ENCODE data around the gene C6orf118.

DNA sequence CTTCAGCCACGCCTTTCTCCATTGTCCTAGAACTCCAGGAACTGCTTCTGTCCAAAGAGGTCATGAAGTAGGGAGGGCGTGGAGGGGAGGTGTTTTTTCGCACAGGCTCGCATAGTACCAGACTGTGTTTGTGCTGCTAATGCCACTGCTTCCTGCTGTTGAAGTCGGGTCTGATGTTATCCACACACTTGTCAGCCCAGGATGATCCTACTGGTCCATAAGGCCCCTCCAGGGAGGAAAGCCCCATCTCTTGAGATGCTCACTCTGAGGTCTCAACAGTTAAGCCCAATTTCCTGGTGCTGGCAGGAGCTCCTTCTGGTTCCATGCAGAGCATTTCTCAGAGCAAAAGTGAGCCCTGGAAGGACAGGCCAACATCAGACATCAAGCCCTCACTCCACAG is 65.6 kb downstream of the C6orf118 start:
- TF ChIP-seq, protein P1, sequence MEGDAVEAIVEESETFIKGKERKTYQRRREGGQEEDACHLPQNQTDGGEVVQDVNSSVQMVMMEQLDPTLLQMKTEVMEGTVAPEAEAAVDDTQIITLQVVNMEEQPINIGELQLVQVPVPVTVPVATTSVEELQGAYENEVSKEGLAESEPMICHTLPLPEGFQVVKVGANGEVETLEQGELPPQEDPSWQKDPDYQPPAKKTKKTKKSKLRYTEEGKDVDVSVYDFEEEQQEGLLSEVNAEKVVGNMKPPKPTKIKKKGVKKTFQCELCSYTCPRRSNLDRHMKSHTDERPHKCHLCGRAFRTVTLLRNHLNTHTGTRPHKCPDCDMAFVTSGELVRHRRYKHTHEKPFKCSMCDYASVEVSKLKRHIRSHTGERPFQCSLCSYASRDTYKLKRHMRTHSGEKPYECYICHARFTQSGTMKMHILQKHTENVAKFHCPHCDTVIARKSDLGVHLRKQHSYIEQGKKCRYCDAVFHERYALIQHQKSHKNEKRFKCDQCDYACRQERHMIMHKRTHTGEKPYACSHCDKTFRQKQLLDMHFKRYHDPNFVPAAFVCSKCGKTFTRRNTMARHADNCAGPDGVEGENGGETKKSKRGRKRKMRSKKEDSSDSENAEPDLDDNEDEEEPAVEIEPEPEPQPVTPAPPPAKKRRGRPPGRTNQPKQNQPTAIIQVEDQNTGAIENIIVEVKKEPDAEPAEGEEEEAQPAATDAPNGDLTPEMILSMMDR (conservative IDR thresholded peaks at IDR 0.05 in 1 of 2, IDR thresholded peaks at IDR 0.05 in 1 of 2; ENCODE audit: extremely low read depth in 1 of 2, insufficient read depth in 1 of 2, low read depth in 1 of 2, low read length in 2 of 2) = no peak
- no peak for TF ChIP-seq EZH2 (IDR thresholded peaks at IDR 0.05; ENCODE audit: borderline replicate concordance, low read length)

All from mammary epithelial cell (primary cell).